Kidney tubule cell (primary cell): ENCODE measurements around the gene ATAT1.

Source experiments
- DNase-seq: peaks from one replicate; pipeline ENCODE4 v3.0.0-alpha.2; 2018; ENCODE audit warnings: low spot score

Gene ATAT1

GRCh38 chr6:30684386-30685156 lies 57.9 kb downstream of the ATAT1 start:
- peak; percentile 29 for DNase-seq

GRCh38 chr6:30685157-30686008 lies 58.7 kb downstream of the ATAT1 start:
- DNase-seq: no peak

GRCh38 chr6:30686009-30686907 lies 59.6 kb downstream of the ATAT1 start, which contains the start of gene PPP1R18:
PPP1R18 (minus strand) TSS chr6:30686645; CDS start chr6:30686018, 627 bp downstream.
- DNase-seq: peak; percentile 76

- DNase-seq: peak; percentile 99
Observed at GRCh38 chr6:30686908-30687658, 60.4 kb downstream of the ATAT1 start.

GRCh38 chr6:30687659-30688431 lies 61.2 kb downstream of the ATAT1 start:
- DNase-seq: no peak

DNA sequence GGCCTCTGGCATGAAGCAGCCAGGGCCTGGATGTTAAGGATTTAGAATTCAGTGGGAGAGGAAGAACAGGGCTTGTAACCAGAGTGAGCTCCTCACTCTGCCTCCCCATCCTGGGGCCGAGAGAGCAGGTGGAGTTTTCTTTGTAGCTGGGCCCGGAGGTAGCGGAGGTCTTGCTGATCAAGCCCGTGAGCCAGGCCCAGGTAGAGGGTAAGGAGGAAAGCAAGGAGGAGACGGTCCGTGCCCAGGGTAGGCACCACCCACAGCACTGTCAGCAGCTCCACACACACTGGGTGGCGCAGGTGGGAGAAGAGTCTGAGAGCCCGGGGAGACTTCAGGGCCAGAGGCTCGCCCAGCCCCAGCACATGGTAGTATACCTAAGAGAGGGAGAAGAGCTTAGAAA lies 61.9 kb downstream of the ATAT1 start:
- DNase-seq: no peak

DNA sequence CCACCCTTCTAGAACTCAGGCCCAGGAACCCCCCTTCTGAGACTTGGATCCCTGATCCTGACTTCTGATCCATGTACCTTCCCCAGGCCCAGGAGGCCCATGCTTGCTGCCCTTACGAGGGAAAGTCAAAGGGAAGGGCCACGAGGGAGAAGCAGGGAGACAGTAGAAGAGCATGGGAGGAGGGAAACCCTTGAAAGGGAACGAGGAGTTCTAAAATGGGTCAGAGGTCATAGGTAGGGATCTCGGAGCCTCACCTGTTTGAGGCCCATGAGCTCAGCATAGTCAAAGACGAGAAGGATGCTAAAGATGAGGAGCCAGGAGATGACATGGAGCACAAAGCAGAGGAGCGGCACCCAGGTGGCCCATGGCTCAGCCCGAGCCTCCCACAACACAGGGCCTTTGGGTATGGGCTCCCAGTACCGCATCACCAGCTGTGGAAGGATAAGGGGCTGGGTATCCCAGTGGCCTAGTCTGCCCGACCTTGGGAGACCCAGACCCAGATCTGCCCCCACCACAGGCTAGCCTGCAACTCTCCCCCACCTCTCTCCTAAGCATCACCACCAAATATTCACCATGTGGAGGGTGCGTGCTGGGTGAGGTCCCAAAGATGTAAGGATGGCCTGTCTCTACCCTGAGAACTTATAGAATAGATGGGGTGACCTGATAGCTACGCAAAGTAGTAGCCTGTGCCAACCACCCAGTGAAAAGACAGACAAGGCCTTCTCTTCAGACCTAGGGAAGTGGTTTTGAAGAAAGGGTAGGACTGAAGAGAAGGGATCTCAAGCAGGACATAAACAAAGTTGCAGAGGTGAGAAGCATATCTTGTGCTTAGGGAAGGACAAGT lies 62.6 kb downstream of the ATAT1 start:
- no peak for DNase-seq

DNA sequence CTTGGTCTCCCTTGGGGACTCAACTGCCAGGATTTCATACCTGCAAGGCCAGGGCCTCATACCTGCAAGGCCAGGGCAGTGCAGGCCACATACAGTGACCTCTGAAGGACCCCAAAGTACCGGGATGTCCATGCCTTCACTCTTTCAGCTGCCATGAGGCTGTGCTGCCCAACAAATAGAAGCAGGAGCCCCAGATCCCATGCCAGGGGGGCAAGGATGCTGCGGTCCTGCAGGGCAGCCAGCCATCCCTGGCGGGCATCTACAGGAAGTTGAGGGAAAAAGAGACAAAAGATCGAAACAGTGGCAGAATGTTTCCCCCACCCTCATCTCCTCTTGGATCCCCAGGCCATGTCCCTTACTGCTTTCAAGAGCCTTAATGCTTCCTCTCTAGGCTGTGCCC lies 63.3 kb downstream of the ATAT1 start:
- DNase-seq: no peak

GRCh38 chr6:30690403-30691207 lies 63.9 kb downstream of the ATAT1 start, which contains the start of gene NRM:
NRM (minus strand) TSS chr6:30690984; CDS start chr6:30690974, 10 bp downstream.
- peak; percentile 87 for DNase-seq

DNA sequence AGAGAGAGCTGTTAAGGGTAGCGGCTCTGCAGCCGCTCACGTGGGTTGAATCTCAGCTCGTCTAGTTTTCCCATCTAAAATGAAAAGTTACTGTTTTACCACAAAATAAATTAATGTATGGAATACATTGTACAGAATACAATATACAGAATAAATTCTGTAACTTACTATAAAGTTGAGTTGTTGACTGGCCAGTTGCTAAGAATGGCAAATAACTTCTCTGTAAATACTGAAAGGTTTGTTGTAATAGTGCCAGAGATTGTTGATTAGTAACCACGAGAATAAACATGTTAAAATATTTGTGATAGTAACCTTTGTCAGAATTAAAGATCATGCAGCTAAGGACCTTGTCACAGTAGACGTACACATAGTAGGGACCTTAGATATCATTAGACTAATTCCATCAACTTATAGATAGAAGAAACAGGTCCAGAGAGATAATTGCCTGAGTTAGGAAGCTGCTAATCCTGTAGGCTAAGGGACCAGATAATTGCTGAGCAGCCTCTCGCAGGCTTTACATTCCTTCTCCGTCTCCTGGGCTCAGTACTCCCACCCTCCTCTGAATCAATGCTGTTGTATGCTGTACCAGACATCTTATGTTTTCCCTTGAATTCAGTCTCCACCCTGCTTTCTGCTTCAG lies 64.7 kb downstream of the ATAT1 start:
- no peak for DNase-seq
